Gastroesophageal sphincter (tissue), 4 donors: ENCODE data around the gene TACR1. TPM values are rescaled to one million over a fixed set of nuclear protein-coding genes. Genes with fewer than 3 reads are reported as not detected.

Source experiments
- ATAC-seq: fragments of 150-250 bp; one replicate; pipeline ENCODE4 v1.9.1; 2016; ENCODE audit warnings: mild to moderate bottlenecking, moderate library complexity
- H3K27ac ChIP-seq, 4 donors: fragments of 200-600 bp; sonication (generic) in 3 of 4; 1 replicate in 3 of 4; 2 replicates in 1 of 4; pipeline ENCODE4 v1.5.1; 2016 to 2019
- H3K27me3 ChIP-seq: fragments of 200-600 bp; sonication (generic); one replicate; pipeline ENCODE4 v1.5.1; 2019
- H3K36me3 ChIP-seq, 2 donors: fragments of 200-600 bp; sonication (generic); one replicate each; pipeline ENCODE4 v1.5.1; 2019; ENCODE audit warnings: control low read depth in 1 of 2
- H3K4me1 ChIP-seq, 3 donors: fragments of 200-600 bp; sonication (generic); 1 replicate in 2 of 3; 2 replicates in 1 of 3; pipeline ENCODE4 v1.5.1; 2016 to 2019; ENCODE audit warnings: control low read depth in 2 of 3
- H3K4me3 ChIP-seq, 2 donors: fragments of 200-600 bp; sonication (generic); one replicate each; pipeline ENCODE4 v1.5.1; 2019; ENCODE audit warnings: mild to moderate bottlenecking in 1 of 2, moderate library complexity in 1 of 2
- H3K9me3 ChIP-seq, 3 donors: fragments of 200-600 bp; sonication (generic); one replicate each; pipeline ENCODE4 v1.5.1; 2017 to 2019; ENCODE audit warnings: control low read depth in 2 of 3
- EP300 ChIP-seq: sonication (generic); formaldehyde crosslinking; IDR thresholded peaks from one replicate; pipeline ENCODE4 v1.6.1; 2017; ENCODE audit warnings: antibody characterized with exemption, mild to moderate bottlenecking
- POLR2A ChIP-seq, 2 donors: fragments of 450-650 bp; IDR thresholded peaks; one replicate each; pipeline ENCODE4 v1.6.1; 2017; ENCODE audit warnings: antibody characterized with exemption in 2 of 2, mild to moderate bottlenecking in 2 of 2, moderate library complexity in 1 of 2
- POLR2AphosphoS5 ChIP-seq: sonication (generic); formaldehyde crosslinking; IDR thresholded peaks from one replicate; pipeline ENCODE4 v1.6.1; 2017; ENCODE audit warnings: antibody characterized with exemption
- WGBS, 2 donors: methylation state at CpG; one replicate each; pipeline ENCODE4 v1.1.5; 2018; ENCODE audit warnings: low coverage in 1 of 2; 5-methylcytosine and 5-hydroxymethylcytosine counted together
- small RNA-seq, 4 donors: library from RNA; depleted of rRNA; stranded (forward); fragments of <200 nt; gene quantifications; one replicate each; pipeline ENCODE3, GENCODE V24; 2016
- total RNA-seq, 4 donors: library from RNA; depleted of rRNA; stranded (reverse); fragments of >200 nt; gene quantifications; one replicate each; pipeline ENCODE4 v1.1.0, GENCODE V29; 2016
- TF ChIP-seq, protein P1 (sequence below), 4 experiments: fragments of 200-600 bp in 2 of 4; fragments of 450-650 bp in 2 of 4; sonication (generic) in 1 of 4; IDR thresholded peaks; one replicate each; pipeline ENCODE4 v1.5.1; 2017 to 2019; ENCODE audit warnings: antibody characterized with exemption in 4 of 4, mild to moderate bottlenecking in 2 of 4, moderate library complexity in 2 of 4

TACR1 gene
- total RNA-seq, 4 donors from 2014 or later = 2.0 to 4.2 (median 2.9) TPM

DNA sequence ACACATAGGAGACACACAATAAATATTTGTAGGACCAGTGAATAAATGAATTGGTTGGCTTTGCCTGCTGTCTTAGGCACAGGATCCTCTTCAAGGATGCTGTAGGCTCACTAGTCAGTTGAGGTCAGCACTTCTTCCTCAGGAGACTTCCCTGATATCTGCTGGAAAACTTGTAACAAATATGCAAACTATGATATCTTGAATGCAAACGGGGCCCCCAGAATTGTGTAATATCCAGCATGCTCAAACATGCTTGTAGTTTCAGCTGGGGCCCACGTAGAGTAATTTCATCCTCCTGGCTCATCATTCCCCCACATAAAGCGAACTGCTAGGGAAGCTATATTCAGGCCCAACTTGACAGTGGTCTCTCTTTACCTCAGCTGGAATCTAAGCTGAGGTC is 197.3 kb downstream of the TACR1 start:
- H3K27ac ChIP-seq = no peak overlapping the region
- no peaks in the 10 kb centered on the region for H3K27me3 ChIP-seq
- no peaks in the 10 kb centered on the region for H3K36me3 ChIP-seq
- 89 to 100% methylated on average over 1 to 3 of the region's 3 CpGs for WGBS, 2 donors
- no peak overlapping the region for H3K4me3 ChIP-seq
- H3K9me3 ChIP-seq = no peaks in the 10 kb centered on the region
- no peak for ATAC-seq
- TF ChIP-seq POLR2A (IDR thresholded peaks at IDR 0.05) (no peak), EP300 (no peak)
- H3K4me1 ChIP-seq = no peaks in the 10 kb centered on the region

DNA sequence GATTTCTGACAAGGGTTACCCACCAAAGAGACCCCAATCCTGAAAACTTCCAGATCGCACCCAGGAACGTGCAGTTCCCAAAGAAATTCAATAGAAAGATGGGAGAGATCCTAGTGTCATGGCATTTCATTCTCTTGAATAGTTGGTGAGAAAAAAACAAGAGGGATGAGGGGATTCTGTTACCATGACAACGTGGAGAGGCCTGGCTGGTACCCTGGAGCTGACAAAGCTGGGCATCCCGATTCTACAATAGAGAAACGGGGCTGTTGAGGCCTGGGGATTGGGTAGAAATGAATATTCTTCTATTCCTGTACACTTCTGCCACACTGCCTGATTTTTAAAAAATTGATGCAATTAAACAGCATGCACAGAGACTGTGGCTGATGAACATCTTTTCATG is 199.9 kb downstream of the TACR1 start:
- Histone ChIP-seq H3K27ac (no peak overlapping the region), H3K36me3 (no peaks in the 10 kb centered on the region), H3K27me3 (no peaks in the 10 kb centered on the region), H3K4me3 (no peak overlapping the region), H3K9me3 (no peaks in the 10 kb centered on the region), H3K4me1 (no peaks in the 10 kb centered on the region)
- TF ChIP-seq POLR2AphosphoS5 (no peak), POLR2A (IDR thresholded peaks at IDR 0.05) (no peak), EP300 (no peak)
- TF ChIP-seq, protein P1, sequence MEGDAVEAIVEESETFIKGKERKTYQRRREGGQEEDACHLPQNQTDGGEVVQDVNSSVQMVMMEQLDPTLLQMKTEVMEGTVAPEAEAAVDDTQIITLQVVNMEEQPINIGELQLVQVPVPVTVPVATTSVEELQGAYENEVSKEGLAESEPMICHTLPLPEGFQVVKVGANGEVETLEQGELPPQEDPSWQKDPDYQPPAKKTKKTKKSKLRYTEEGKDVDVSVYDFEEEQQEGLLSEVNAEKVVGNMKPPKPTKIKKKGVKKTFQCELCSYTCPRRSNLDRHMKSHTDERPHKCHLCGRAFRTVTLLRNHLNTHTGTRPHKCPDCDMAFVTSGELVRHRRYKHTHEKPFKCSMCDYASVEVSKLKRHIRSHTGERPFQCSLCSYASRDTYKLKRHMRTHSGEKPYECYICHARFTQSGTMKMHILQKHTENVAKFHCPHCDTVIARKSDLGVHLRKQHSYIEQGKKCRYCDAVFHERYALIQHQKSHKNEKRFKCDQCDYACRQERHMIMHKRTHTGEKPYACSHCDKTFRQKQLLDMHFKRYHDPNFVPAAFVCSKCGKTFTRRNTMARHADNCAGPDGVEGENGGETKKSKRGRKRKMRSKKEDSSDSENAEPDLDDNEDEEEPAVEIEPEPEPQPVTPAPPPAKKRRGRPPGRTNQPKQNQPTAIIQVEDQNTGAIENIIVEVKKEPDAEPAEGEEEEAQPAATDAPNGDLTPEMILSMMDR (IDR thresholded peaks at IDR 0.05) = no peak
- 87 to 94% methylated on average over 3 to 5 of the region's 5 CpGs for WGBS, 2 donors
- no peak for ATAC-seq

Small RNA genes within 50 kb of the gene (small RNA-seq; reads per million reads assigned to genes)
- gene MIR5000 = 0 to 0.49 (median 0.19) reads per million in 4 donors

Other genes with a start within 250 kb of the TACR1 start
- 10 to 100 TPM; 17.7 to 34.1 (median 24.8) TPM for gene POLE4, start 240.9 kb downstream of the TACR1 start, total RNA-seq